Skin epidermis (tissue), 12 donors: Measurements from ENCODE around the gene KRT27.

Source experiments
- H3K27ac ChIP-seq, 21 experiments: fragments of 200-600 bp; sonication (generic) in 11 of 21; one replicate each; pipeline ENCODE4 v1.5.0; 2020; ENCODE audit warnings: mild to moderate bottlenecking in 3 of 21, inconsistent platforms in 2 of 21, moderate library complexity in 2 of 21
- H3K4me3 ChIP-seq, 7 experiments: fragments of 200-600 bp; sonication (generic) in 2 of 7; one replicate each; pipeline ENCODE4 v1.5.0; 2020; ENCODE audit warnings: inconsistent platforms in 2 of 7, mild to moderate bottlenecking in 2 of 7, moderate library complexity in 1 of 7

Gene KRT27

GRCh38 chr17:40812639-40813038 is 30.3 kb upstream of the KRT27 start:
- Histone ChIP-seq H3K4me3 (no peak overlapping the region), H3K27ac (no peak overlapping the region)

GRCh38 chr17:40810494-40810893 is 28.1 kb upstream of the KRT27 start:
- Histone ChIP-seq H3K27ac (no peak overlapping the region), H3K4me3 (no peak overlapping the region)

- Histone ChIP-seq H3K4me3 (no peak overlapping the region), H3K27ac (no peak overlapping the region)
These were observed 27.5 kb upstream of the KRT27 start for GRCh38 chr17:40809721-40810421.

GRCh38 chr17:40806131-40806530 is 23.8 kb upstream of the KRT27 start:
- no peak overlapping the region for H3K4me3 ChIP-seq

GRCh38 chr17:40803617-40804082 is 21.3 kb upstream of the KRT27 start:
- H3K27ac ChIP-seq: no peak overlapping the region

More at GRCh38 chr17:40806131-40806530, 23.8 kb upstream of the KRT27 start:
- no peak overlapping the region for H3K27ac ChIP-seq

GRCh38 chr17:40801157-40801556 is 18.8 kb upstream of the KRT27 start:
- Histone ChIP-seq H3K27ac (no peak overlapping the region), H3K4me3 (no peak overlapping the region)

More at GRCh38 chr17:40803617-40804082, 21.3 kb upstream of the KRT27 start:
- H3K4me3 ChIP-seq: no peak overlapping the region

GRCh38 chr17:40800381-40800780 is 18.0 kb upstream of the KRT27 start:
- no peak overlapping the region for H3K27ac ChIP-seq
- H3K4me3 ChIP-seq: no peak overlapping the region

- no peak within 1 kb of the TSS for H3K27ac ChIP-seq
- no peak within 1 kb of the TSS for H3K4me3 ChIP-seq
These were observed 17.5 kb upstream of the KRT27 start, which contains the start of gene KRT28 for GRCh38 chr17:40799859-40800258. TSS of gene KRT28 (minus strand) at chr17:40799959. CDS start at chr17:40799893, 66 bp downstream.

GRCh38 chr17:40796846-40797245 is 14.5 kb upstream of the KRT27 start:
- H3K4me3 ChIP-seq: no peak overlapping the region

GRCh38 chr17:40795019-40795667 is 12.8 kb upstream of the KRT27 start:
- no peak overlapping the region for H3K4me3 ChIP-seq
- no peak overlapping the region for H3K27ac ChIP-seq

More at GRCh38 chr17:40796846-40797245, 14.5 kb upstream of the KRT27 start:
- H3K27ac ChIP-seq: no peak overlapping the region

- no peak overlapping the region for H3K27ac ChIP-seq
- no peak overlapping the region for H3K4me3 ChIP-seq
These were observed 12.1 kb upstream of the KRT27 start for GRCh38 chr17:40794466-40794865.

- H3K4me3 ChIP-seq: no peak overlapping the region
- H3K27ac ChIP-seq: no peak overlapping the region
These were observed 11.5 kb upstream of the KRT27 start for GRCh38 chr17:40793832-40794231.

GRCh38 chr17:40791787-40792436 is 9.6 kb upstream of the KRT27 start:
- no peak overlapping the region for H3K4me3 ChIP-seq
- H3K27ac ChIP-seq: no peak overlapping the region

- no peak overlapping the region for H3K27ac ChIP-seq
- H3K4me3 ChIP-seq: no peak overlapping the region
These were observed 8.8 kb upstream of the KRT27 start for GRCh38 chr17:40791111-40791510.

- H3K4me3 ChIP-seq: peak overlapping the region in 2 of 7 experiments; percentile 16
- H3K27ac ChIP-seq: no peak overlapping the region
These were observed 3.0 kb downstream of the KRT27 start for GRCh38 chr17:40779181-40779909.

GRCh38 chr17:40778461-40778860 is 3.9 kb downstream of the KRT27 start:
- H3K27ac ChIP-seq: no peak overlapping the region
- H3K4me3 ChIP-seq: no peak overlapping the region

GRCh38 chr17:40777971-40778370 is 4.4 kb downstream of the KRT27 start:
- Histone ChIP-seq H3K27ac (no peak overlapping the region), H3K4me3 (no peak overlapping the region)

GRCh38 chr17:40777459-40777858 is 4.9 kb downstream of the KRT27 start:
- no peak overlapping the region for H3K27ac ChIP-seq
- H3K4me3 ChIP-seq: no peak overlapping the region

- no peak overlapping the region for H3K4me3 ChIP-seq
- H3K27ac ChIP-seq: no peak overlapping the region
These were observed 6.4 kb downstream of the KRT27 start for GRCh38 chr17:40775945-40776344.

GRCh38 chr17:40772101-40772500 is 10.2 kb downstream of the KRT27 start, which contains the start of gene KRT26:
TSS of gene KRT26 (minus strand) at chr17:40772201. CDS start at chr17:40772113, 88 bp downstream.
- no peak within 1 kb of the TSS for H3K4me3 ChIP-seq
- H3K27ac ChIP-seq: no peak within 1 kb of the TSS
